ENCODE data around the gene POMT2. TPM values are rescaled to one million over a fixed set of nuclear protein-coding genes. Genes with fewer than 3 reads are reported as not detected.
A peak's percentile ranks its signal among the peaks of the same experiment; 100 is the strongest.
"Not testable (repeated sequence)": the region's sequence is repeated elsewhere in the genome, so short reads cannot be mapped to it uniquely, and the experiment has no call there.

POMT2 gene
- total RNA-seq, 1 experiment from 2014 or later: 15.4 TPM

DNA sequence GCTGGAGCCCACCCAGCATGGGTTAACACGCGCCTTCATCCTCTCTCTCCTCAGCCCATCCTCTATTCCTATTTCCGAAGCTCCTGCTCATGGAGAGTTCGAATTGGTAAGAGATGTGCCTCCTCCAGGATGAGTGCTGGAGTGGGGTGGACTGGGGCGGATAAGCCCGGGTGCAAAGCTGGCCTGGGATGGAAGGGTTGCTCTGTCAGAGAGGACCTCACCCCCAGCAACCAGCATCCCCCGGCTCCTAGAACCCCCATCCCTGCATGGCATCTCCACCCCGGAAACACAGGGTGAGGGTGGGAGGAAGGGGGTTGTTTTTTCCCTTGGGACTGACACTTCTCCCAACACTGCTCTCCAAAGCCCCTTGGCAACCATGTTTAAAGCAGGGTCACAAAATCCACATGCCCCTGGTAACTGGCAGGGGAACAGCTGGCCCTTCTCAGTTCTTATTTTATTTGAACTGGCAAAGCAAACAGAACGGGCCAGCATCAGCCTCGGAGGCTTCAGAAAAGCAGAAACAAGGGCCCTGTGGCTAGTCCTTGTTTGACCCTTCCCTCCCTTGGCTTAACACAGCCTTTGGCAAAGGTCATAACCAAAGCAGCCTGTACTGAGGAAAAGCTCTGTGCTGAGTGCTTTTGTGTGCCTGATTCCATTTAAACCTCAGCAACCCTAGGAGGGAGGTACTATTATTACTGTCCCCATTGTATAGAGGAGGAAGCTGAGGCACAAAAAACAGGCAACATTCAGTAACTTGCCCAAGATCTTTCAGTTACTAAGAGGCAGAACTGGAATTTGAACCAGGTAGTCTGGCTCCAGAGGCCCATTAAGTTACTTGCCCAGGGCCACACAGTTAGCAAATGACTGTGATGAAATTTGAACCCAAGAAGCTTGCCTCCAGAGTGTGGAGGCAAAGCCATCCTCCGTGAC, 4.4 kb upstream of the POMT2 start:
- DNase-seq (ENCODE audit: low read depth): no peak

DNA sequence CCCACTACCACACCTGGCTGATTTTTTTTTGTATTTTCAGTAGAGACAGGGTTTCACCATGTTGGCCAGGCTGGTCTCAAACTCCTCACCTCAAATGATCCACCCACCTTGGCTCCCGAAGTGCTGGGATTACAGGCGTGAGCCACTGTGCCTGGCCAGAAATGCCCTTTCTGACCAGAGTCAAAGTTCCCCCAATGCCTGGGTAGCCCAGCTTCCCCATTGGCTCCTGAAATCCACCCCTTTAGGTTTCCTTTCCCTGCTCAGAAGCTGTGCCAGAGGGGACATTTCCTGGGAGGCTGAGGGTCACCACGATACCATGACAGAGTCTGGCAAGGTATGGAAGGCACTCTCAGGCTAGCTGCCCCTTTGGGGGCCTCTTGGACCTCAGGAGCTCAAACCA, 3.6 kb upstream of the POMT2 start:
- DNase-seq (ENCODE audit: low read depth): no peak

DNA sequence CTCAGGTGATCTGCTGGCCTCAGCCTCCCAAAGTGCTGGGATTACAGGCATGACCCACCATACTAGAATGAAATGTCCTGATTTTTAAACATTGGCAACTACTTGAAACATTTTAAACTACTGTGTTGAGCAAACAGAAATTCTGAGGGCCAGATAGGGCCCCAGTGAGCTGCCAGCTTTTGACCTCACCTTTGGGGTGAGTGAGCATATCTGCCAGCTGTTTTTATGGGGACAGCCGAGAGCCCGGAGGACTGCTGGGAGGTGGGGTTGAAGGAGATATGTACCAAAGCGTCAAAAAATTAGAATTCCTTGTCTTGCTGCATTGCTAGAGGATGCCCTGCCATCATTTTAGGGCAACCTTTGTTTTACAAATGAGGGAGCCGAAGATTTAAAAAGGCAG, 2.9 kb upstream of the POMT2 start:
- no peak for DNase-seq (ENCODE audit: low read depth)

DNA sequence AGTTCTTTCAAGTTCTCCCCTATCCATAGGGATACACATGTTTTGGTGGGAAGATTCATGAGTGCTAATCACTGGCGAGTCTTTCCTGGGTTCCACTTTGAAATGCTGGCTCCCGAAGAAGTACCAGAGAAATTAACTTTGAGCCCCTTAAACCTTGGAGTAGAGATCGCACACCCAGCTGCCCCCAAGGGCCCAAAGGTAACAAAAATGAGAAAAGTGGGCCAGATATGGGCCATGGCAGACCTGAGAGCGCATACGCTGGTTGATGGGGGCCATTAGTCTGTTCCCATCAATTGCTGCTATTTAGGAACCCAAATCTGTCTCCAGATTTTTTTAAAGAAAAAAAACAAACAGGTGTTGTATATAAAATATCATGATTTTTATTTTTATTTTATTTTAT, 2.3 kb upstream of the POMT2 start:
- no peak for DNase-seq (ENCODE audit: low read depth)

DNA sequence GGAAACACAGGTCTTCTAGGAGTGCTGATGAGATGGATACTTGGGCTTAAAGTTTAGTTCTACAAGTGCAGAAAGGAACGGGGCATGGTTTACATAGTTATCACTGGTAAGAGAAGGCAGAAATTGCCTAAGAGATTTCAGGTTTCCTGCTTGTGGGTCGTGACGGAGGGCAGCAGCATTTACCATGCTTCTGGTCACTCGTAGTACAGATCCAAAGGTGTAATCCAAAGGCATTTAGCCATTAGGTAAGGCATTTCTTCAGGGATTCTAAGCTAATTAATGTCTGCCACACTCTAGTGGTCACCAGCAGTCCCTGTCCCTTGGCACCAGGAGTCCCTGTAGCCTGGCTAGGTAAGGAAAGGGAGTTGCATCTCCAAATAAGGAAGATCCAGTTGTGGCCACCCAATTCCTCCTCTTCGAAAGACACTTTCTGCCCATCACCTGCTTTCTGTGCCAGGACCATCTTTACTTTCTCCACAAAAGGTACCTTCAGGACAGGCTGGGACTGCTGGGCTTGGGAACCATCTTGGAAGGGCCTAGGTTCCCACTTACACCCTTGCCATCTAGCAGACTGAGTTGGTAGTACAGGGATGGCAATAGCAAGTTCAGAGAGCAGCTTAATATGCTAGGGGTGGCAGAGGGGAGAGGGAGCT, 1.7 kb upstream of the POMT2 start:
- no peak for DNase-seq (ENCODE audit: low read depth)

DNA sequence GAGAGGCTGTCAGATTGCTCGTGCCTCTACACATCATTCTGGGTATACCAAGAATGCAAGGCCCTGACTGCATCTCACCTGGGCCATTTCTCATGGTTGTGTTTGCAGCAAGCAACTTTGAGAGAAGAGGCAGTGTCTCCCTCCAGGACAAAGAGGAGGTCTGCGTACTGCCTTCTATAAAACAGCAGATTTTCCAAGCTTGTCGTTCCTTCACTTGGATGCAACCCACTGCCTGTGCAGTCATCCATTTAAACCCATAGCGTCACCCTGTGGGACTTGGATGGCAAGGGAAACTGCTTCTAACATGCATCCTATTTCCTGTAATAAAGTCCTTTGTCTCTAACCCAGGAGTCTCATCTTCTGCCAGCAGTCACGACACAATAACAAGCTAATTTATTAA, 1.3 kb downstream of the POMT2 start:
- no peak for DNase-seq (ENCODE audit: low read depth)

DNA sequence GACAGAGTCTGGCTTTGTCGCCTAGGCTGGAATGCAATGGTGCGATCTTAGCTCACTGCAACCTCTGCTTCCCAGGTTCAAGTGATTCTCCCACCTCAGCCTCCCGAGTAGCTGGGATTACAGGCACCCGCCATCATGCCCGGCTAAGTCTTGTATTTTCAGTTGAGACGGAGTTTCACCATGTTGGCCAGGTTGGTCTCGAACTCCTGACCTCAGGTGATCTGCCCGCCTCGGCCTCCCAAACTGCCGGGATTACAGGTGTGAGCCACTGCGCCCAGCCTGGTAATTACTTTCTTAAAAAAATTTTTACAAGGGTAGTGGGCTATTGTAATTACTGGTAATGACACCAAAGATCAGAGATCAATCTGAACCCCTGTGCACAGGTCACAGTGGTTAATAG, 1.9 kb downstream of the POMT2 start:
- not testable (repeated sequence) for DNase-seq (ENCODE audit: low read depth)

DNA sequence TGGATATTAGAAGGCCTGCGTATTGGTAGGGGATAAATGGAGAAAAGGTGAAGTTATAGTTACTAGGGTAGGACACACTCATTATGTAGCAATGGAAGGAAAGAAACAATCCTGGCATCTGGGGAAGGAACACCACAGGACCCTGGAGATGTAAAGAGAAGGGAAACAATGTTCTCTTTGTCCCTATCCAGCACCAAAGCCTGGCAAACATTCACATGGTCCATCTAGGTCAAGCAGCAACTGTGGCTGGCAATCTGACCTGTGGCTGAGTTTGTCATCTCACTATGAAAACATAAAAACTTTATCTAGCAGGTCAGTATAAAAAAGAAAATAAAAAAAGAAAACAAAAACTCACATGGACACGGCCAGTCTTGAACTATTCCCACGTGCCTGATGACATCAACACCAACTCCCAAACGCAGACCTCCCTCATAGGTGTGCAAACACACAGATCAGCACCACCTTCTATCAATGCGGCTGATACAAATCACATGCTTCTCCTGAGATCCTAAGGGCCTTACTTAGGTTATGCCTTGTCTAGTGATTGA, 2.6 kb downstream of the POMT2 start:
- DNase-seq (ENCODE audit: low read depth): no peak

DNA sequence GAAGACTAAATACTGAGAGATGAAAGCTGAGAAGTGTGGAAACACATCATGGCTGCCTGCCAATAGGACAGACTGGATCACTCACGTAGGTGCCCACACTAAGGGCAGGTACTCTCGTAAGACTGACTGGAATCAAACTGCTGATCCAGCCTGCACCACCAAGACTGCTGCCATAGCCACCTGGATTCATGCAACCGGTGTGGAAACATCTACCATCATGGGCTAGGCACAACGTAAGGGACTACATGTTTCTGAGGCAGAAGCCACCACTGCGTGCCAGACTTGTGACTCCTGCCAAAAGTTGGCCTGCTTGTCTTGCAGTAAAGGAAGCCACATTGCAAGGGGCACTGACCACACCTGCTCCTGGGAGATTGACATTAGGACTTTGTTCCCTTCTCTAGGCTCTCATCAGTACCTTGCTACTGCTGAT, 3.8 kb downstream of the POMT2 start:
- DNase-seq (ENCODE audit: low read depth): peak; percentile 37

DNA sequence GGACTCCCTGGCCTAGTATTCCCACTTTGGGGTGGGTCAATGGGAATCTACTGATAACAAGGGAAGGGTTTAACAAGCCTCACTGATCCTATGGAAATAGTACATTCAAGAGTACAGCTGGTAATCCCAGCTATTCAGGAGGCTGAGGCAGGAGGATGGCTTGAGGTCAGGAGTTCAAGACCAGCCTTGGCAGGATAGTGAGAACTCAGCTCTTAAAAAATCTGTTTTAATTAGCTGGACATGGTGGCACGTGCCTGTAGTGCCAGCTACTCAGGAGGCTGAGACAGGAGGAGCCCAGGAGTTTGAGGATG, 4.5 kb downstream of the POMT2 start:
- DNase-seq (ENCODE audit: low read depth): no peak

DNA sequence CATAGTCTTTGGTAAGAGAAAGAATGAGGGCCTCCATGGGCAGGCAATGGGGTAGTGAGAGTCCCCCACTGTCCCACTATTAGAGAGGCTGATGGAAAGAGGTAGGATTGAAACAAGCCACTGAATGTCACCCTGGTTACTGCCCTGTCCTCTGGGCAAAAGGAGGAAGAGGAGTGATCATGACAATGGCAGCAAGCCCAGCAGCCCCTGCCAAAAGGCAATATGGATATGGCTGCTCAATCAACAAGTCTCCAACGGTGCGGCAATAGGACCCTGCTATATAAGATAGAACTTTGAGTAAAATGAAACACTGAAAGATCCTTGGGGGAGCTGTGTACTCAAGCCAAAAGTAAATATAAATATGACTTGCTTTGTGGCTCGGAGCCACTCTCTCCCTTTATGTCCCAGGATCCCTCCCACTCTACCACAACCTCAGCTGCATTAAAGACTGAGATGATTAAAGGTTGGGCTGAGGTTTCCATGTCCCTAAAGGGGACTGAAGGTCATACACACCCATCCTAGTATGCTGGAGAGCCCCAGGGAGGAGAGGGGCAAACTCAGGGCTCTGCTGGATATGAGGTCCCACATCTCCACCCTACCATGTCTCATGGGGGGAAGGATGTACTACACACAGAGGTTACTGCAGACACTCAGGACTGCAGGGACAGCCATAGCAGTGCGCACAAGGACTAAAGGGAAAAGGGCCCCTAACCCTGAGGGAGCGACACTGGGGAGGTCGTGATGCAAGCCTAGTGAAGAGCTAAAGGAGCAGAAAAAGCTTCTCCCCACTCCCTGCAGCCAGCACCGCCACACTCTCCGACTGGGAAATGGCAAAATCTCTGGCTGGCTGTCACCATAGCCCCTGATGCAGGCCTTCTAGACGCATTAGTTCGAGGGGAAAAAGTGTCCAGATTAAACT, 5.9 kb downstream of the POMT2 start:
- DNase-seq (ENCODE audit: low read depth): no peak

DNA sequence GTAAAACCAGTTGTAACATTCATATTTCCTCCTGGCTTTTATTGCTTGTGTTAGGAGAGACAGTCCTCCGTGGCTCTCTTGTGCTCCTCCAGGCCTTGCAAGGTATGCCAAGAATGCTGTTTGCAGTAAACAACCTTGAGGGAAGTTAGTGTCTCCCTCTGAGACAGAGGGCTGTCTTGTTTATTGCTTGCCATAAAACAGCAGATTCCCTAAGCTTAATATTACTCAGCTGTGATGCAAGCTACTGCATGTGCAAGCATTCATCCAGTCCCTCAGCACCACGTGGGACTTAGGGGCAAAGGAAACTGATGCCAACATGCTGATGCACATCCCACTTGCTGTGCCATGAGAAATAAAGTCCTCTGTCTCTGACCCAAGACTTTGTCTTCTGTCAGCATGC, 6.6 kb downstream of the POMT2 start:
- peak; percentile 90 for DNase-seq (ENCODE audit: low read depth)

DNA sequence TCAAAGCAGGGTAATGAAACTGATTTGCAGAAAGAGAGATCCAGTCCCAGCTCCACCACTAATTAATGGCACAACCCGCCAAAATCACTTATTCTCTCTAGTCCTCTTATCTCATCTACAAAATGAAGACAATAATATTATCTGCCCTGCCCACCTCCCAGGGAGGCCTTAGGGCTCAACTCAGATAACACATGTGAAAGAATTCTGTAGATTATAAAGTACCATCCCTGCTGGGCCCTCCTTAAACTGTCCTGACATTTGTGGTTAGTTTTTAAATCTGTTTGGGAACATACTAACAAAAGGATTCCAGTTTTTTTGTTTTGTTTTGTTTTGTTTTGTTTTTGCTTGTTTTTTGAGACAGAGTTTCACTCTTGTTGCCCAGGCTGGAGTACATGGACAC, 7.3 kb downstream of the POMT2 start:
- no peak for DNase-seq (ENCODE audit: low read depth)

DNA sequence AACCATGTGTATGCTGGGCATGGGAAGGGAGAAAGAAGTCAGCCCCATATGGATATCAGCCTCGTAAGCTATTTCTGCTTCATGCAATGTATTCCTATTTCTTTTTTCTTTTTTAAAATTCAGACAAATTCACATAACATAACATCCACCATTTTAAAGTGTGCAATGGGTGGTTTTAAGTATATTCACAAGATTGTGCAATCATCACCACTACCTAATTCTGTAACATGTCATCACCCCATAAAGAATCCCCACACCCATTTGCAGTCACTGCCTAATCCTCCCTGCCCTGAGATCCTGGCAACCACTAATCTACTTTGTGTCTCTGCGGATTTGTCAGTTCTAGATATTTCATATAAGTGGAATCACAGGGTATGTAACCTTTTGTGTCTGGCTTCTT, 9.5 kb downstream of the POMT2 start:
- DNase-seq (ENCODE audit: low read depth): no peak

DNA sequence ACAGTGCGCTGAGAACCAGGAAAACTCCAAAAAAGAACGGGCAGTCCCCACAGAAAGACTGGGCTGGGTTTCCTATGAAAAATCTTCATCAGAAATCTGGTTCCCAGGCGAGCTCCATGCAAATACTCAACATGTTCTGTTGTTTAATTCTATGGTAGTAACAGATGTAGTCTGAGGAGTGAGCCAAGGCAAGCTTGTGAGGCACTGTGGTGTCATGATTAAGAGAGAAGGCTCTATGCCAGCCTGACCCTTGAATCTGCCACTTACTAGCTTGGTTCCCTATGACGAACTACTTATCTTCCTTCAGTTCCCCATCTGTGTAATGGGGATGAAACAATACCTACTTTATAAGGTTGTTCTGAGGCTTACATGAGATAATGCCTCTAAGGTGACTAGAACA, 10.7 kb downstream of the POMT2 start:
- DNase-seq (ENCODE audit: low read depth): no peak

DNA sequence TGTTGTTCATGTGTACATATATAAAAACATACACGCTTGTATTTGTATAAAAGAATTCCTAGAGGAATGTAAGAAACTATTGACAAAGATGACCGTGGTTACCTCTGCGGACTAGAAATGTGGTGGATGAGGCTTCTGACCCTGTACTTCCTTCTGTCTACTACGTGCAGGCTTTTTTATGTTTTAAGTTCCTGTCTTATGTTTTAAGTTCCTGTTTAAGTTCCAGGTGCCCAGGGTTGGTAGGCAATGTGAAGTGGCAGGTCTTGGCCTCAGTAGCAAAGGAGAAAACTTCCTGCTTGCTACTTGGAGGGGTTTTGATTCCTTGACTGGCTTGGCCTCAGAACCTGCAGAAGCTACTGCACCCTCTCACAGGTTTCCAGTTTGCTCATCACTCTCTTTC, 11.6 kb downstream of the POMT2 start:
- DNase-seq (ENCODE audit: low read depth): no peak

DNA sequence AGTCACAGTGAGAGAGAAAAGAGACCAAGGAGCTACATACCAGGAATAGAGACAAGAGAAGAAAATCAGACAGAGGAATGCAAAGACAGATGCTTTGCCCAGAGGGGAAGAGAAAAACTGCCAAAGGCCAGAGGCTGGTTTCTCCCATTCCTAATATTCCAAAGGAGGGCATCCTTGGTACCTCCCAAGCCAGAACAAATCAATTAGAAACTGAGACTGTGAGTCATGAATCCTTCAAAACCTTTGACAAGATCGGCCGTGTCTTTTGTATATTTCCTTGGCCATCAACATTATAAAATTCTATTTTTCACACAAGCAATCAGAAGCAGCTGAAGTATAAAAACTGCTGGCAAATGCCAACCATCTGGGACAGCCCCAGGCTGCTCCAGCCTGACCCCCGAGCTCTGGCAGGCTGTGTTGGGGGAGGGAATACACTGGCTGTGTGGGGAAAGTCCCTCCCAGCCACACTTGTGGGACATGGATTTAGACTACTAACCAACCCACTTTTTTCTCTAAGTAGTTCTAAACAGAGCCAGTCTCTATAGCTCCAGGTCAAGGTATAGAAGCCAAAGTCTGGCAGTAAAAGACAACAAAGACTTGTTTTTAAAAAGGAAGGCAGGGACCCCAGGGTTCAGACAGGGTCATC, 13.7 kb downstream of the POMT2 start:
- DNase-seq (ENCODE audit: low read depth): peak; percentile 63

DNA sequence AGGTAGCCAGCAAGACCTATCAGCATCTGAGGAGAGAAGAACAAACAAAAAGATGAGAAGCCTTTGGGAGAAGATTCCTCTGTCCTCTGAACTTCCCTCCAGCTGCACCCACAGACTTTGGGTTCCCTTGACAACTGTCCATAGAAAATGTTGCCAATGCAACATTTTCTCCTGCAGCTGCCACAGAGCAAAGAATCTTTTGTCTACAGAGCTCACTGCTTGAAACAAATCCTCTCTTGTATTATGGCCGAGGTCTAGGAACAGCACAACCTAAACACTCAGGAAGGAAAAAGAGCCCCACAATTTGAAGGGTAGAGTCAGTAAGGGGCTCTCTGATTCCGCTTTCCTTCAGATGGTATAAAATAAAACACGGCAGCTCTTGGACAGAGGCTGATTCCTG, 14.3 kb downstream of the POMT2 start:
- no peak for DNase-seq (ENCODE audit: low read depth)

DNA sequence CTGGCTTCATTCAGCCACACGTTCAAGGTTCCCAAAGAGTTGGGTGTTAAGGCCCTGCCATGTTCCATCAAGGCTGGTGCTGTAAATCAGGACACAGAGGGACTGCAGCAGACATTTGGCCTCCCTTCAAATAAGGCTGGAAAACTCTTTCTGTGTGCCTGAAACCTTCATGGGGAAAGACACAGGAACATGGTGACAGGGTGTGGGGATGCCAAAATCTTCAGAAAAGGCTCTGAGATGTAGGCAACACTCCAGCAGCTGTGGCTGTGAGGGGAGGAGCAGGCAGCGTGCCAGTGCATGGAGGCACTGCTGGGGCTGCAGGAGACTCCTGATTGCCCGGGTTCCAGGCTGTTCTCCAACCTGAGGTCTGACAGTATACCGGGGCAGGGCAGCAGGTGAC, 15.0 kb downstream of the POMT2 start:
- no peak for DNase-seq (ENCODE audit: low read depth)

DNA sequence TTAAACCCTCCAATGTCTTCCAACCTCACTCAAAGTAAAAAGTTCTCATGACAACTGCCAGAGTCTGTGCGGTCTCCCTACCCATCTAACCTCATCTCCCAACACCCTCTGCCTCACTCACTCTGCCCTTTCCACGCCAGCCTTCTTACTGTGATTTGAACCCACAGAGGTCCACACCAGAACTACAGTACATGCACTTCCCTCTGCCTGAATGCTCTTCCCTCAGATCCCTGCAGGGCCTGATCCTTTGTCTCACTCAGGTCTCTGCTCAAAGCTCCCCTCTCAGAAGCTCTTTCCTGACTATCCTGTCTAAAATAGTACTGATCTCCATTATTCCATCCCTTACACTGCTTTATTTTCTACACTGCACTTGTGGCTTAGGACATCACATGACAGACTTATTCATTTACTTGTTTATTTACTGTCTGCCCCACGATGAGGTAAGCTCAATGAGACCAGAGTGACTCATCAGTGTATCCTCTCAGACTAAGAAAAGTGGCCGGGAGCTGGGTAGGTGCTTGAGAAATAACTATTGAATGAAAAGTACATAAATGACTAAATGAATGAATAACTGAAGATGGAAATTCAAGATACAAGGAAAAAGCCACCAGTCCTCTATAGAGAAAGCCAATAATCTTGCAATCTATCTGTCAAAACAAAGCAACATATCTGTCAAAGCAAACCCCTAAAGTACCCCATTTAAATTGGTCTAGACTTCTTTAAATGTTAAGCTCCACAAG, 17.1 kb downstream of the POMT2 start:
- peak; percentile 97 for DNase-seq (ENCODE audit: low read depth)

DNA sequence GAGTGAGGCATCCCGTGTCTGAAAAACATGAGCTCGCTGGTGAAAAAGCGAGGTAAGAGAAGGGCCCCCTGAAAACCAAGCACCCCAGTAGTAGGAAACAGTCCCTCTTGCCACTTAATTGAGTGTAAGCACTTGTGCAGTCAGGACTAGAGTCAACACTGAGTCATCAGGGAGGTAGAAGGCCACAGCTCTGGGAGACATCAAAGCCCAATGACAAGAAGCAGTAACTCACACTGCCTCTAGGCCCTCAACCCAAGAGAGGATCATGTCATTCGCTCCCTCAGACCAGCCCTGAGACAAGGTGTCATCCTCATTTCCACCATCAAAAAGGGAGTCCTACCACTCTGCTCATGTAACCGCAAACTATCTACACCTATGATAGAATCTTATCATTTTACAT, 17.8 kb downstream of the POMT2 start:
- DNase-seq (ENCODE audit: low read depth): peak; percentile 89

All from M059J (cell line).